CD4-positive, alpha-beta T cell treated with Interleukin-21 for 1 hour (primary cell): Measurements from ENCODE around the gene LUM.

Source experiments
- DNase-seq: peaks from one replicate; pipeline ENCODE4 v3.0.0-alpha.2; 2020

LUM gene, protein sequence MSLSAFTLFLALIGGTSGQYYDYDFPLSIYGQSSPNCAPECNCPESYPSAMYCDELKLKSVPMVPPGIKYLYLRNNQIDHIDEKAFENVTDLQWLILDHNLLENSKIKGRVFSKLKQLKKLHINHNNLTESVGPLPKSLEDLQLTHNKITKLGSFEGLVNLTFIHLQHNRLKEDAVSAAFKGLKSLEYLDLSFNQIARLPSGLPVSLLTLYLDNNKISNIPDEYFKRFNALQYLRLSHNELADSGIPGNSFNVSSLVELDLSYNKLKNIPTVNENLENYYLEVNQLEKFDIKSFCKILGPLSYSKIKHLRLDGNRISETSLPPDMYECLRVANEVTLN

DNA sequence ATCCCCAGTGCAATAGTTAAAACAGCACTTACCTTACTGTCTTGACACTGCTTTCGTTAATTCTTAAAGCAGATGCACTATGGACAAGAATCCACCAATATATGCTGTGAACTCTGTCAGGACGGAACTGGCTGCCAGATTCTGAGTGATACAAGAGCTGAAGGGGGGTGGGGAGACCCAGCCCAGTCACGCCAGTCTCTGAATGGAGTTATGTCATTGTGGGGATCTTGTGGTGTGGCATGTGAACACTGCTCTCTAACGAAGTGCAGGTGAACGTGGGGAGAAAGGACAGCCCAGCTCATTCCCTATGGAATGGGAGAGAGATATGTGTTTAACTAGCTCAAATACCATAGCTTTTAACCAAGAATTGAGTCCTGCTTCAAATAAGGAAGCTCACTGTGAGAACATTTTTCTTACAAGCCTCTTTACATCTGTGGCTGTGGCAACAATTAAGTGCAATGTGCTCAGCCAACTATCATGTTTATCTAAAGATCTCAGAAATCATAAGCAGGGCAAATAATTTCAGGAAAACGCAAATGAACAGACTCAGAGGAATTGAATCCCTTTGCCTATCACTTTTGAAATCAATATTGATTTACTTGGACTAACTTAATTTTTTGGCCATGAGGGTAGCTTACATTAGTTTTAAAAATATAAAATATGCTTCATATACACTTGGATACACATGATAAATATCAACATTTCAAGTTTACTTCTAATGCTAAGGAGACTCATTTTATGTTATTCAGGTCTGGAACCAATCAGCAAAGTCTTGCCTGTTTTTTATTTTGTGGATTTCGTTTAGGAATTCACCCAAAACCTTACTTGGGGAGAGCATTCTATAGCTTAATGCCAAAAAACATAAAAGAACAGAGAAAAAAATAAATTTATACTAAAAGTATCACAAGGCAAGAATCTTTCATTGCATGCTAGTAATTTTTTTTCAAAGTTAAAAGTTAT is at the start of gene LUM:
LUM (minus strand) TSS at position 129 of the 960 bp plus-strand sequence. CDS start 2,515 bp downstream, outside the sequence.
- no peak for DNase-seq

DNA sequence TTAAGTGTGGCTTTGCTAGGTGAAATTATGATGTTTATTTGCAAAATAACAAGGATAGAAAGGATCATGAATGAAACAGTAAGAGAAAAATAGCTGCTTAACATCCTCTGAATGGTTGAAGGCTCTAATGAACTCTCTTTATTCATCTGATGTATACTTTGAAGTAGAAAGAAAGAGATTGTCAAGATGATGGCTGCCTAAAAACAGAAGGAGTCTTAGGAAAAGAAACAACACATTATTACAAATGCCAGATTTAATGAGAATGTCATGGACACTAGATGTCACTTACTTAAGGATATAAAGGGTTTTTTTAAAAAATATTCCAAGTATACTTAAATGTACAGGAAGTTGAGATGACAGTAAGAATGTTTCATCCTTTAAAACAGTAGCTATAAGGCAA is 49.7 kb upstream of the LUM start:
- DNase-seq = no peak

DNA sequence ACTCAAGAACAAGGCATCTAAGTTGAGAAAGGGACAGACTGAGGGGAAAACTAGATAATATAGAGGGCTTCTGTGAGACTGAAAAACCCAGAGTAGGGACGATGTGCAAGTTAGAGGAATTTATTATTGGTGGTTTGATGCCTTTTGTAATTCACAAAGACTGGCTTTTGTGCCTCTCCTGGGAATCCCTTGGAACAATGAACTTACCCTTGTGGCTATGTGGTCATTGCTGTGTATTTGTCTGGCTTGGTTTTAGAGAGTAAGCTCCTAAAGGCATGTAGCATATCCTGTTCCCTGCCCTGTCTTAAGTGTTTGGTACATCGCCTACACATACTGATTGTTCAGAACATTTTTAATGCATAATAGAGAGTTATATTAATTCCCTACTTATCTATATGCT is 44.7 kb upstream of the LUM start:
- DNase-seq = no peak

DNA sequence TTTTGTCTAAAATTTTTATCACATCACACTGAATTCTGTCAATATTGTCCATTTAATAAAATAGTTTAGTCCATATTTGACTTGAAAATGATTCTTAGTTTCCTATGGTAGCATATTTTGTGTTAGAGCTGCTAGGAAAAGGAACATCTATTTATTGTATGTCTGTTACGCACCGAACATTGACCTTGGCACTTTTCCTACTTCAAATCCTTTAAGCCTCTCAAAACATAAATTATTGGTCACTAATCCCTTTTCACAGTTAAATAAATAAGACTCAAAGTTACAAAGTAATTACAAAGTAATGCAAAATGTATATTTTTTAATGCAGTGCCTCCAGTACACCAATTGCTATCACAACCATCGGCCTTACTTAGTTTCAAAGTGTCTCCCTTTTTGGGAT is 42.8 kb upstream of the LUM start:
- no peak for DNase-seq

DNA sequence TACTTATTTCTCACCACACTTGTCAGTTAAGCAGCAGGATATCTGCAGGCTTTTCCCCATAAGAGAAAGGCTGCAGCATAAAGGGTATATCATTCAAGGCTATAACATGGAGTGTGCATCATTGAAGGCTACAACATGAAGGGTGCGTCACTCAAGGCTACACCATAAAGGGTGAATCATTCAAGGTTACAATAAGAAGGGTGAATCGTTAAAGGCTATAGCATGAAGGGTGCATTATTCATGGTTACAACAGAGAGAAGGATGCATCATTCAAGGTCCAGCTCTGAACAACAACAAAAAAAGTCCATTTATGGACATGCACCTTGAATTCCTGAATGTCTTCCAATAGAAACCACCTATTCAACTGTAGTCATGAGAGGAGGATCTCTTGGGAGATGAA is 32.8 kb upstream of the LUM start:
- DNase-seq = no peak

DNA sequence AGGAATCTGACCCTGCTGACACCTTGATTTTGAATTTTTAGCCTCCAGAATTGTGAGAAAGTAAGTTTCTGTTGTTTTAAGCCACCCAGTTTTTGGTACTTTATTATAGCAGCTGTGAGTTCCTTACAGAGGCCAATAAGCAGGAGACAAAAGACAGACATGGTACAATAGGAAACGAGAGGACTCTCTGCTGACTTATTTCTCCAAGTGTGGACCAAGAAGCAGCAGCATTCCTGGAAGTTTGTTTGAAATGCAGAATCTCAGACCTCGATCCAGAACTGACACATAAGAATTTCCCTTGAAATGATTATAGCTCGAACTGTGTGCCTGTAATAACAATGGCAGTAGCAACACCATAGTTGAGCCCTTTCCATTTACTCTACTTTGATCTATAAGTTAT is 31.9 kb upstream of the LUM start:
- DNase-seq = no peak

DNA sequence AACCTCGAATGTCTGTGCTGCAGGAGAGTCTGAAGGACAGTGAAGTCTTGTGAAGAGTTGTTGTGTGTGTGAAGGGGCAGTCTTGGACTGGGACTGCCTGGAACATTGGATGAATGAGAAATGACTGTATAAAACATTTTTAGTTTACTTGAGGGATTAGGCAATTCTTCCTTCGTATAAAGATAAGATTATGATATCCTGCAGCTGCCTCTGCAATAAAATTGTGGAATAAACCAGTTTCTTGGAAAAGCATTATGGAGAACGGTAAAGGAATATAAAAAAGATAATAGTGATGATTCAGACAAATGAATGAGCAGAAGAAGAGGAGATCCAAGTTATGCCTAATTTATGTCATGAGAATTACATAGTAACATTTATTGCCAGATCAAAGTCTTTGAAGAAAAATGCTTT is 30.9 kb upstream of the LUM start:
- no peak for DNase-seq

DNA sequence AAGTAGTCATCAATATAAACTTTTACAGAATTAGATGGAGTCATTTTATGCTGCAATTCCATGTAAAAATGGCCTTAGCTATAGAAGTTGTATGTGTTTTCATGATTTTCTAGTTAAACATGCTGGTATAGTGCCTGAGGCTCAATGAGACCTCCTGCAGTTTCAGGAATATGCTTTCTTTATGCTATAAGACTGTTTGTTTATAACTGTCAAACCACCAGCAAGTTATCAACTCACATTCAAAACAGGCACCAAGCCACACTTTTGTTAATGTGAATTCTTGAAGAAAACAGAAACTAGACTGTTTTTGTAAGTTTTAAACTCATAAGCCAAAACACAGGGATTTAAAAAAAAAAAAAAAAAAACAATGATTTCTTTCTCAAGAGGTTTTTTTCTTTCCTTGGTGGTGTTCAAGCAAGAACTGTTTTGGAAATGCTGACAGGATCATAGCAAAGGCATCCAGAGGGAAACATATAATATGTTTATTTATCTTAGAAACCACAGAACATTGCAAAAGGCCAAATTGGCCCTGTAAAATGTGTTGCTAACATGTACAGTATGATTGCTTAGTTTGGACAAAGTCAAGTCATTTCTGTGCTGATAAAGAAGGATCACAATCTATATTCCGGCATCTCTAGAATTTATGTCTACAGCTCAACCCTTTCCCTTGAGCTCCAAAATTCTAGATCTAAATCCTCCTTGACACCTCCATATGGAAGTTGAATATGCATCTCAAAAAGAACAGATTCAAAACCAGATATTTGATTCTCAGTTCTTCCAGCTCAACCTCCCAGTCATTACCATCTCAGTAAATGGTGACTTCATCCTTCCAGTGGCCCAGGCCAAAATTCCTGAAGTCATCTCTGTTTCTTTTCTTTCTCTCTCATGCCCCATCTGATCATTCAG is 29.0 kb upstream of the LUM start:
- DNase-seq = no peak

DNA sequence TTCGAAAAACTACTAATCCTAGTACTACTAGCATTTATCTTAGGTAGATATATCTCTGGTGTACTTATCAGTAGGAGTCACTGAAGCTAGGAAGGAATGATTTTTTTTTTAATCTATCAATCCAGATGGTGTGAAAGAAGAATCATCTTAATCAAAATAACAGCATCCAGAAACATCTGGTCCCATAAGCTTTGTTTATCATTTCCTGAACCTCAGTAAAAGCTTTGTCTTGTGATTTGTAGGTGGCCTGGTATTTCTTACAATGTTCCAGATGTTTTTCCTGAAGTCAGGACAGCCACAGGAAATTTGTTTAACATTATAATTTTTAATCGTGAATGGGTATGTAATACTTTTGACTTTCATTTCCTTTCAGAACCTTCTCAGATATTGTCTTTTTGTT is 28.0 kb upstream of the LUM start:
- no peak for DNase-seq

DNA sequence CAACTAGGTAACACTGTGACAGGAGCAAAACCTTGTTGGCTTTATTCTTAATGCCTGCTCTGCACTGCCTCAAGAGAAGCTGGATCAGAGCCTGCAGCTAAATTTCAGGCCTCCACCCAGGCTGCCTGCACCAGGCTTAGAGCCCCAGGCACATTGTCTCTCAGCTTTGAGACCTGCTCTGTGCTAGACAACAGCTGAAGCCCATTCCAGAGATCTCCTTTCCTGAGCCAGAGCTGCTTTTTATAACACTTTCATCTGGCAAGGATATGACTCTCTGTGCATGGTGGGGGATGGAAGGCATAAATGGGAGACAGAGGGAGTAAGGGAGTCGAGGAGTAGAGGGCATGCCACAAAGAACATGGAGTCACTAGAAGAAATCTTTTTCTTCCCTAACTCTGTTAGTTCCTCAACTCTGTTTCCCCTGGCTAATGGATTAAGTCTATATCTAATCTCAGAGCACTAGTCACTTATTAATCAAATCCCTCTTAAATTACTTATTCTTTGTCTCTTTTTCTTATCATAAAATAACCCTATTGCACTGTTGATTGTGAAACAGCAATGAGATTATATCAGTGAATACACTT is 27.1 kb upstream of the LUM start:
- no peak for DNase-seq

DNA sequence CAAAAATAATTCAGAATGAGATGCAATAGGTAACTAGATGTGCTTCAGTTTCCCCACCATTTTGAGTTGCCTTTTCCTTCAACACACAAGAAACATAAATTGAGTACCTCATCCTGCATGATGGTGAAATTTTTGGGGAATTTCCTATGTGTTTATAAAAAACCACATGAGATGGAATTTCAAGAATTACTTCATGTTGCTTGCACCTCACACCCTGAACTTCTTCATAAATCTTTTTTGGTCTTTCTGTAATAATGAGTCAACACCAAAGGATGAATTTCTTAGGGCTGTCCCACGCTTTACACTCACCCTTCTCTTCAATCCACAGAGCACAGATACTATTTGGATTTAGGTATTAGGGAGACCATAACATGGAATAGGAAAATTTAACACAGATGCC is 22.6 kb upstream of the LUM start:
- no peak for DNase-seq

DNA sequence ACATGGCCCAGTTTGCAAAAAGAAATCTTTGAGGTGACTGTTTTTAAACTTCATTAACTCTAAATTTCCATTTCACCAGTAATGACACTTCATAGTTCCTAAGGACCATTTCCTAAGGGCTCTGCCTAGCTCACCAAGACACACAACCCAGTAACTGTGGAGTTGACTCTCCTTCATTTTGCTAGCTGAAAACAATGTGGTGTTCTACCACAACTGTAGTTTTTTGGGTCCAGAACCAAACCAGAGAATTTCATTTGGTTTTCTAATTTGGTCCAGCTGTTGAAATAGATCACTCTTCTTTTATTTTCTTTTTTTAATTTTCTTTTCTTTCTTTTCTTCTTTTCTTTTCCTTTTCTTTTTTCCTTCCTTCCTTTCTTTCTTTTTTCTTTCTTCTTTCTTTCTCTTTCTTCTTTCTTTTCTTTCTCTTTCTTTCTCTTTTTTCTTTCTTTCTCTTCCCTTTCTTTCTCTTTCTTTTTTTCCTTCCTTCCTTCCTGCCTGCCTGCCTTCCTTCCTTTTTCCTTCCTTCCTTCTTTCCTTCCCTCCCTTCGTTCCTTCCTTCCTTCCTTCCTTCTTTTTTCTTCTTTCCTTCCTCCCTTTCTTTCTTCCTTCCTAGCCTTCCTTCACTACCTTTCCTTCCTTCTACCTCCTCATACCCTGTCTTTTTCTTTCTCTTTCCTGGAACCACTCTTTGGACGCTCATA is 18.5 kb upstream of the LUM start:
- DNase-seq = no peak

DNA sequence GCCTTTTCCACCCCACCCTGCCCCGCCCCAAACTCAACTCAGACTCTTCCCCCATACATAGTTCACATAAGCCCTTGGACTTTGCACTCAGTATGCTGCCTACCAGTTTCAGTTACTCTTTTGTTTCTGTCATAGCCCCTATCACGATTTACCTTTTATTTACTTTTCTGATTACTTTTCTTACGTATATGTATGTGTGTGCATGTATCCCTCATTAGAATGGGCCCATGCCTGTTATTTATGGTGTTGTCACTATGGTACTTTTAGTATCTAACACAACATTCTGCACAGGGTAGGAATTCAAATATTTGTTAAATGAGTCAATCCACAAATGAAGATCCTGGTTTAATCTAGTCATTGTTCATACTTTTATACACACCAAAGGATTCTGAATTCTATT is 16.5 kb upstream of the LUM start:
- no peak for DNase-seq

DNA sequence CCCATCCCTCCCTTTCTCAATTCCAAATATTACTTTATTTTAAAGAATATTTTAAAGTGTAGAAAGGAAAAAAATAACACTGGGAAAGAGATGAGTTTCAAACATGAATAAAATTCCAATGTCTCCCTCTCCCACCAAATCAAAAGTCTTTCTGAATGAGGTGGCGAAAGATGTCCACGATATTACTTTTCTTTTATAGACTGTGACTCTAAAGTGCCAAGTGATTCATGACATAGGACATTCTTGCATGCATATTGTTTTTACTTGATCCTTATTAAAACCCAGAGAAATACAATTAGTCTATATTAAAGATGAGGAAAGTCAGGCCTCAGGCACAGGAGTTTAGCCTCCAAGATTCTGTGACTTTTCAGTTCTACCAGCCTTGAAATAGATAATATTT is 16.0 kb upstream of the LUM start:
- DNase-seq = no peak

DNA sequence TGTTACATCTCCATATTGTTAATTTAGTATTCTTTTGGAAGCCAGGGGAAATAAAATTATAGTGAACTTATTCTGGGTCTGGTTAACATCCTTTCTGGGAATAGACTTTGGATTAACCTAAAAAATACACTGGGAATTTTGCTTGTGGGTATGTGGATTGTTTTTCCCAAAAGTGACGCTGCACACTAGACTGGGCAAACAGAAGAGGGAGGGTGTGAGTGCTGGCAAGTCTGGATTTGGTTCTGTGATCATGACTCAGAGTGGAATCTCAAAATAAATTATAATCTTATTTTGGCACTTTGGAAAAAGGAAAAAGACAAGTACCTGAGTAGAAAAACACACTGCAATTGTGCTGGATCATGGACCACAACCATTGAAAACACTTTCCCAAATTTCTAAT is 15.2 kb upstream of the LUM start:
- no peak for DNase-seq

DNA sequence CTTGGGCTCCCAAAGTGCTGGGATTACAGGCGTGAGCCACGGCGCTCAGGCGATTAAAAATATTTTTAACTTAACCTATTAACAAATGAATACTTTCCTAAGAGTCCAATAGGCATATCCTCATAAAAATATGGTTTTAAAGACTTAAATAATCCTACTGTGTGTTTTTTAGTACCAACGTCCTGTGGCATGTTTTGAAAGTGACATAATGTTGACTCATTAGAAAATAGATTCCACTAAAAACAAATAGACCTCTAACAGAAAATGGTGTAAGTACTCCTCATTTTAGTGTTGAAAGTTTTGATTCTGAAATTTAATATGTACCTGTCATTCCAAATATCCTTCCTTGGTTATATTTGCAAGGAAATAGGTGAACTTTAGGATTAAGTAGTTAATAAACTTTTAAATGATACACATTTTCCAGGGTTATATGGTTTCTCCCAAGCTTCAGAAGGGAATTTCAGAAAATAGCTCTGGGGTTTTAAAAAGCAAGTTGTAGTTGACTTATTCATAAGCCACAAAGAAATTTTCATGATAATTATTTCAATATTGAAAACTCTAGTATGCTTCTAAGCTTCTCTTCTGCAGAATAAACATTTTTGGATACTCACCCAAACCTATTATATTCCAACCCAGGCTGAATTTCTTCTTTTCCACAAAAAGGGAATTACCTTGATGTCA is 12.1 kb upstream of the LUM start:
- DNase-seq = no peak

DNA sequence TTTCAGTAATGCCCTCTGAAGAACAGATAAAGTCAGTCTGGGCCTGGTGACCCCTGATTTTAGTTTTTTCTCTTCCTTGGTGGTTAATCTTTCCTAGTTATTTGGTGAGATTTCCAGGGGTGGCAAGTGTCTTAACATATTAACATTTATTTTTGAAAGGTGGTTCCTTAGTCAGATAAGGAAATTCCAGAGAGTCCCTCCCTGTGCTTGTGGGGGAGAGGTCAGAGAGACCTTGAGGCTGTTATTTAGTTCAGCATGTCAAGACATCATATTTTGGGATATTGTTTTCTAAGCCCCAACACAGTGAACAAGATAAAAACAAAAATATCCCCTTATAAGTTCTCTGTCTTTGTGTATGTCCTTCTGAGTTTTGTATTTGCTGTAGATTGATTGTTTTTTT is 9.5 kb upstream of the LUM start:
- DNase-seq = no peak

DNA sequence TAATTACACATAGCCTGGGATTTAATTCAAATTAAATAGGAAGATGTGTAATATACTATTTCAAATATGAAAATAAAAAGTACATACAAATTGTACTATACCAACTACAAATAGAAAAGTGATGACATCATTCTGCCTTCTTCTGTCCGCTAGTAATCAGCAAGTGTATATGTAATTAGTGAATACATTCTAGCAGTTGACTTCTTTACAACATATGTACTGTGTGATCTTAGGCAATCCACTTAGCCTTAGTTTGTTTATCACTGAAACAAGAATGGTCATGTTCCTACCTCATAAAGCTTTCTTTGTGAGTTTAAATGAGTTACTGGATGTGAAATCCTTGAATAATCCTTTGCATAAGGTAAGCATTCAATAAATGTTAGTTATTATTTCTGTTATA is 7.8 kb upstream of the LUM start:
- no peak for DNase-seq

DNA sequence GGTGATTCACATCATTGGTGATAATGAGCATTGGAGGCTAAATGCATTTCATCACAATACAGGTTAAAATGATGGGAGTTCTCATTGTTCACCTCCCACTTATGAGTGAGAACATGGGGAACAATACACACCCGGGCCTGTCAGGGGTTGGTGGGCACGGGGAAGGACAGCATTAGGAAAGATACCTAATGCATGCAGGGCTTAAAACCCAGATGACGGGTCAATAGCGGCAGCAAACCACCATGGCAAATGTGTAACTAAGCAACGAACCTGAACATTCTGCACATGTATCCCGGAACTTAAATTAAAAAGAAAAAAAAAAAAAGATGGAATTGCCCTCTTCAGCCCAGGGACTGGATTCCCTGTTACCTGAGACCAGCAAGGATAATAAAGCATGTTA is 2.3 kb upstream of the LUM start:
- no peak for DNase-seq

DNA sequence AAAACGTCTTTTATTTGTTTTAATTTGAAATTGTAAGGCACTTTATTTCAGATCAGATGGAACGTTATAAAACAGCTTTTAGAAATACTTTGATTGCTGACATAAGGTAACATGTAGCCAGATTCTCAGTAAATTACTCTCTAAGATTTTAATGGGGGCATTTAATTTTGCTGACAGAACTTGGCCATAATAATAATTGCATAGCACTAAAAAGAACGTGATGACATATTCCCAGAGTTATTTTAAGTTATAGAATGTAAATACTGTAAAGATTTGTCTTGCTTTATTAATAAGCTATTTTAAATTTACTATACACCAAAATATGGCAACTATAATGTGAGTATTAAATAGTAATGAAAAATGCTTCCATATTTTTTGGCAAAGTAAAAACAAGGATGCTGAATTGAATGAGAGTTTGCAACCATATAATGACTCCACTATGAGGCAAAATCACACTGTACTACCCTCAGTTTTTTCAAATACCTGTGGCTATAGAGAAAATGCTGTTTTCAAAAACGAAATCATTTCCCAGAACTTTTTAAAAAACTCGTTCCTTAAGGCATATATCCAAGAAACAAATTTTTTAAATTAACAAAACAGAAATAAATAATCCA is 876 bp downstream of the LUM start:
- no peak for DNase-seq
